HepG2 (cell line): ENCODE data around the gene GALNT17. TPM values are rescaled to one million over a fixed set of nuclear protein-coding genes. Genes with fewer than 3 reads are reported as not detected.

Experiments
- ZNF274 ChIP-seq: sonication (generic); formaldehyde crosslinking; IDR thresholded peaks from 2 replicates; pipeline ENCODE4 v1.5.1; 2020; ENCODE audit warnings: mild to moderate bottlenecking, missing genetic modification reagents
- ZNF3 ChIP-seq: IDR thresholded peaks from 2 replicates; pipeline ENCODE4 v1.7.0; 2017; ENCODE audit warnings: inconsistent platforms
- ZNF556 ChIP-seq: sonication (generic); formaldehyde crosslinking; IDR thresholded peaks from 2 replicates; pipeline ENCODE4 v1.4.0; 2020; ENCODE audit warnings: mild to moderate bottlenecking, missing genetic modification reagents, borderline replicate concordance
- ZNF7 ChIP-seq: IDR thresholded peaks from 2 replicates; pipeline ENCODE4 v1.6.1; 2016; ENCODE audit warnings: missing biosample characterization, missing genetic modification reagents
- ZNF781 ChIP-seq: sonication (generic); formaldehyde crosslinking; IDR thresholded peaks from 2 replicates; pipeline ENCODE4 v1.5.1; 2020; ENCODE audit warnings: borderline replicate concordance, mild to moderate bottlenecking, missing genetic modification reagents; ENCODE audit errors: not compliant biosample characterization
- polyA plus RNA-seq, 8 experiments: library from polyadenylated mRNA; depleted of rRNA in 3 of 8; stranded (reverse) in 7 of 8; unstranded in 1 of 8; fragments of >200 nt; fragmentation: Illumina TruSeq in 4 of 8; extraction: Trizol in 4 of 8; gene quantifications; 2 replicates each; pipeline versions ENCODE4 v1.2.1 to v1.2.3, GENCODE V29; 2011 to 2016; ENCODE audit warnings: low read depth in 4 of 8, missing spikeins in 1 of 8, mixed read lengths in 1 of 8; ENCODE audit not compliant: insufficient read depth in 1 of 8
- total RNA-seq, 5 experiments: library from RNA; depleted of rRNA; stranded (reverse); fragments of >200 nt; fragmentation: Illumina TruSeq; extraction: Trizol; gene quantifications; 2 replicates each; pipeline ENCODE4 v1.2.3, GENCODE V29; 2016; ENCODE audit warnings: low read depth in 1 of 5
- TF ChIP-seq, protein P1 (sequence below): sonication (generic); formaldehyde crosslinking; IDR thresholded peaks from 2 replicates; pipeline ENCODE4 v1.8.0; 2022; ENCODE audit warnings: mild to moderate bottlenecking, missing genetic modification reagents, moderate library complexity
- TF ChIP-seq, protein P2 (sequence below): IDR thresholded peaks from 2 replicates; pipeline ENCODE4 v1.6.1; 2016; ENCODE audit warnings: mild to moderate bottlenecking
- TF ChIP-seq, protein P3 (sequence below): sonication (generic); formaldehyde crosslinking; IDR thresholded peaks from 2 replicates; pipeline ENCODE4 v1.4.0; 2020; ENCODE audit warnings: missing genetic modification reagents

Gene GALNT17
- total and polyA plus RNA-seq, 2 of the 13 experiments (the other 11 are each of a cell fraction or from before 2014, with no cell fraction given), result not detected

DNA sequence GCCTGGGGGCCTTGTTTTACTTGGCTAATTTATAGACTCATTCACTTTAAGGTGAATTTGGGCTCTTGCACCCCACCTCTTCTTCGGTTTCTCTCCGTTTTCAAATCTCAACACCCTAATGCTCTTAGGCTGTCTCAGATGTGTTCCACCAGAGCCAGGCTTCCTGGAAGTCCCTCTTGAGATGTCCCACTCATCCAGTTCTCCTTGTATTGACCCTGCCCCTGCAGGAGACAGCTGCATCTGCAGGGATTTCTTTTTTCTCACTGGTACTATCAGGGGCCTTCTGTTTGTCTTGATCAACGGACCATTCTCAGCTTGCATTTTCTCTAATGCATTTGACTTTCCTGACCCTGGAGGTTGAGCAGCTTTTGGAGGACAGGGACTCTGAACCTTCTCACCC is 279.5 kb downstream of the GALNT17 start (continued):
- TF ChIP-seq ZNF781 (CRISPR knock-in tag) (no peak), ZNF556 (no peak), ZNF7 (CRISPR knock-in tag) (no peak), ZNF3 (no peak), ZNF274 (no peak)
- TF ChIP-seq, protein P1, sequence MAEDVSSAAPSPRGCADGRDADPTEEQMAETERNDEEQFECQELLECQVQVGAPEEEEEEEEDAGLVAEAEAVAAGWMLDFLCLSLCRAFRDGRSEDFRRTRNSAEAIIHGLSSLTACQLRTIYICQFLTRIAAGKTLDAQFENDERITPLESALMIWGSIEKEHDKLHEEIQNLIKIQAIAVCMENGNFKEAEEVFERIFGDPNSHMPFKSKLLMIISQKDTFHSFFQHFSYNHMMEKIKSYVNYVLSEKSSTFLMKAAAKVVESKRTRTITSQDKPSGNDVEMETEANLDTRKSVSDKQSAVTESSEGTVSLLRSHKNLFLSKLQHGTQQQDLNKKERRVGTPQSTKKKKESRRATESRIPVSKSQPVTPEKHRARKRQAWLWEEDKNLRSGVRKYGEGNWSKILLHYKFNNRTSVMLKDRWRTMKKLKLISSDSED (CRISPR knock-in tag), result no peak
- TF ChIP-seq, protein P2, sequence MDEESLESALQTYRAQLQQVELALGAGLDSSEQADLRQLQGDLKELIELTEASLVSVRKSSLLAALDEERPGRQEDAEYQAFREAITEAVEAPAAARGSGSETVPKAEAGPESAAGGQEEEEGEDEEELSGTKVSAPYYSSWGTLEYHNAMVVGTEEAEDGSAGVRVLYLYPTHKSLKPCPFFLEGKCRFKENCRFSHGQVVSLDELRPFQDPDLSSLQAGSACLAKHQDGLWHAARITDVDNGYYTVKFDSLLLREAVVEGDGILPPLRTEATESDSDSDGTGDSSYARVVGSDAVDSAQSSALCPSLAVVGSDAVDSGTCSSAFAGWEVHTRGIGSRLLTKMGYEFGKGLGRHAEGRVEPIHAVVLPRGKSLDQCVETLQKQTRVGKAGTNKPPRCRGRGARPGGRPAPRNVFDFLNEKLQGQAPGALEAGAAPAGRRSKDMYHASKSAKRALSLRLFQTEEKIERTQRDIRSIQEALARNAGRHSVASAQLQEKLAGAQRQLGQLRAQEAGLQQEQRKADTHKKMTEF (CRISPR knock-in tag), result no peak
- TF ChIP-seq, protein P3, sequence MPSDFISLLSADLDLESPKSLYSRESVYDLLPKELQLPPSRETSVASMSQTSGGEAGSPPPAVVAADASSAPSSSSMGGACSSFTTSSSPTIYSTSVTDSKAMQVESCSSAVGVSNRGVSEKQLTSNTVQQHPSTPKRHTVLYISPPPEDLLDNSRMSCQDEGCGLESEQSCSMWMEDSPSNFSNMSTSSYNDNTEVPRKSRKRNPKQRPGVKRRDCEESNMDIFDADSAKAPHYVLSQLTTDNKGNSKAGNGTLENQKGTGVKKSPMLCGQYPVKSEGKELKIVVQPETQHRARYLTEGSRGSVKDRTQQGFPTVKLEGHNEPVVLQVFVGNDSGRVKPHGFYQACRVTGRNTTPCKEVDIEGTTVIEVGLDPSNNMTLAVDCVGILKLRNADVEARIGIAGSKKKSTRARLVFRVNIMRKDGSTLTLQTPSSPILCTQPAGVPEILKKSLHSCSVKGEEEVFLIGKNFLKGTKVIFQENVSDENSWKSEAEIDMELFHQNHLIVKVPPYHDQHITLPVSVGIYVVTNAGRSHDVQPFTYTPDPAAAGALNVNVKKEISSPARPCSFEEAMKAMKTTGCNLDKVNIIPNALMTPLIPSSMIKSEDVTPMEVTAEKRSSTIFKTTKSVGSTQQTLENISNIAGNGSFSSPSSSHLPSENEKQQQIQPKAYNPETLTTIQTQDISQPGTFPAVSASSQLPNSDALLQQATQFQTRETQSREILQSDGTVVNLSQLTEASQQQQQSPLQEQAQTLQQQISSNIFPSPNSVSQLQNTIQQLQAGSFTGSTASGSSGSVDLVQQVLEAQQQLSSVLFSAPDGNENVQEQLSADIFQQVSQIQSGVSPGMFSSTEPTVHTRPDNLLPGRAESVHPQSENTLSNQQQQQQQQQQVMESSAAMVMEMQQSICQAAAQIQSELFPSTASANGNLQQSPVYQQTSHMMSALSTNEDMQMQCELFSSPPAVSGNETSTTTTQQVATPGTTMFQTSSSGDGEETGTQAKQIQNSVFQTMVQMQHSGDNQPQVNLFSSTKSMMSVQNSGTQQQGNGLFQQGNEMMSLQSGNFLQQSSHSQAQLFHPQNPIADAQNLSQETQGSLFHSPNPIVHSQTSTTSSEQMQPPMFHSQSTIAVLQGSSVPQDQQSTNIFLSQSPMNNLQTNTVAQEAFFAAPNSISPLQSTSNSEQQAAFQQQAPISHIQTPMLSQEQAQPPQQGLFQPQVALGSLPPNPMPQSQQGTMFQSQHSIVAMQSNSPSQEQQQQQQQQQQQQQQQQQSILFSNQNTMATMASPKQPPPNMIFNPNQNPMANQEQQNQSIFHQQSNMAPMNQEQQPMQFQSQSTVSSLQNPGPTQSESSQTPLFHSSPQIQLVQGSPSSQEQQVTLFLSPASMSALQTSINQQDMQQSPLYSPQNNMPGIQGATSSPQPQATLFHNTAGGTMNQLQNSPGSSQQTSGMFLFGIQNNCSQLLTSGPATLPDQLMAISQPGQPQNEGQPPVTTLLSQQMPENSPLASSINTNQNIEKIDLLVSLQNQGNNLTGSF, result no peak
